Breast epithelium (tissue), 3 donors: ENCODE measurements around the gene HYDIN.

ENCODE experiments used
- POLR2A ChIP-seq: fragments of 450-650 bp; IDR thresholded peaks from one replicate; pipeline ENCODE4 v1.6.1; 2016; ENCODE audit warnings: antibody characterized with exemption, mild to moderate bottlenecking, moderate library complexity
- TF ChIP-seq, protein P1 (sequence below), 3 donors: fragments of 450-650 bp; IDR thresholded peaks; one replicate each; pipeline ENCODE4 v1.5.1; 2016 to 2017; ENCODE audit warnings: antibody characterized with exemption in 3 of 3, mild to moderate bottlenecking in 3 of 3, moderate library complexity in 3 of 3

DNA sequence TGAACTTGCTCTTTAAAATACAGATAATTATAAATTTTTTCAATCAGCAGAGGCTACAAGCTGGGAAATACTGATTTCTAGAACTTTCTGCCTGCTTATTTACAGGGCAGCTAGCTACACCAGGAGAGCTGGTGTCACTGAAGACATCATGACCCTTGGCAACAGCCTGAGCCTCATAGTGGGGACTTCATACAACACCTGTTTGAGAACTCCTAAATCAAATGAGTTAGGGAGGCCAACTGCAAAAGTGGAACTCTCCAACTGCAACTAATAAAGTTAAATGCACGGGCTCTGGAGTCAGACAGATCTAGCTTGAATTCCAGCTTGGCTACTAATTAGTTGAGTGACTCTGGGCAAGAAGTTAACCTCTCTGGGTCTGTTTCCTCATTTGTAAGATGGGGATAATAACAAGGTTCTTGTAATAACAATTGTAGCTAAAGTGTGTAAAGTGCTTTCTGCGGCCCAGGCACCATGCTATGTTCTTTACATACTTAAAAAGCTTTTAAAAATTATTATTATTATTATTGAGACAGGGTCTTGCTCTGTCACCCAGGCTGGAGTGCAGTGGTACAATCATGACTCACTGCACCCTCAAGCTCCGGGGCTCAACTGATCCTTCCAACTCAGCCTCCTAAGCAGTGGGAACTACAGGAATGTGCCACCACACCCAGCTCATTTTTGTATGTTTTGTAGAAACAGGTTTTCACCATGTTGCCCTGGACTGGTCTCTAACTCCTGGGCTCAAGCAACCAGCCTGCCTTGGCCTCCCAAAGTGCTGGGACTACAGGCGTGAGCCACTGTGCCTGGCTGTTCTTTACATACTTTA lies 462.9 kb downstream of the HYDIN start:
- TF ChIP-seq POLR2A = no peak
- TF ChIP-seq, protein P1, sequence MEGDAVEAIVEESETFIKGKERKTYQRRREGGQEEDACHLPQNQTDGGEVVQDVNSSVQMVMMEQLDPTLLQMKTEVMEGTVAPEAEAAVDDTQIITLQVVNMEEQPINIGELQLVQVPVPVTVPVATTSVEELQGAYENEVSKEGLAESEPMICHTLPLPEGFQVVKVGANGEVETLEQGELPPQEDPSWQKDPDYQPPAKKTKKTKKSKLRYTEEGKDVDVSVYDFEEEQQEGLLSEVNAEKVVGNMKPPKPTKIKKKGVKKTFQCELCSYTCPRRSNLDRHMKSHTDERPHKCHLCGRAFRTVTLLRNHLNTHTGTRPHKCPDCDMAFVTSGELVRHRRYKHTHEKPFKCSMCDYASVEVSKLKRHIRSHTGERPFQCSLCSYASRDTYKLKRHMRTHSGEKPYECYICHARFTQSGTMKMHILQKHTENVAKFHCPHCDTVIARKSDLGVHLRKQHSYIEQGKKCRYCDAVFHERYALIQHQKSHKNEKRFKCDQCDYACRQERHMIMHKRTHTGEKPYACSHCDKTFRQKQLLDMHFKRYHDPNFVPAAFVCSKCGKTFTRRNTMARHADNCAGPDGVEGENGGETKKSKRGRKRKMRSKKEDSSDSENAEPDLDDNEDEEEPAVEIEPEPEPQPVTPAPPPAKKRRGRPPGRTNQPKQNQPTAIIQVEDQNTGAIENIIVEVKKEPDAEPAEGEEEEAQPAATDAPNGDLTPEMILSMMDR (IDR thresholded peaks at IDR 0.05) = no peak
